Keratinocyte (primary cell): ENCODE results near the gene MYADML2.

Source experiments
- CTCF ChIP-seq, 3 experiments: IDR thresholded peaks in 1 of 3; conservative IDR thresholded peaks in 1 of 3; optimal IDR thresholded peaks in 1 of 3; 2 replicates in 2 of 3; 3 replicates in 1 of 3; pipeline versions ENCODE3 to v1.5.1; 2011; ENCODE audit warnings: low read length in 3 of 3, mild to moderate bottlenecking in 3 of 3, moderate library complexity in 2 of 3, control low read depth in 1 of 3, inconsistent platforms in 1 of 3; ENCODE audit not compliant: insufficient read depth in 2 of 3; ENCODE audit errors: extremely low read depth in 1 of 3
- EZH2 ChIP-seq: IDR thresholded peaks from one replicate; pipeline ENCODE4 v1.6.1; 2012; ENCODE audit warnings: inconsistent platforms, mild to moderate bottlenecking, low read length, moderate library complexity

GRCh38 chr17:81952792-81953228 lies 5.8 kb upstream of the MYADML2 start:
- TF ChIP-seq CTCF (optimal IDR thresholded peaks at IDR 0.05 in 1 of 3, IDR thresholded peaks at IDR 0.05 in 1 of 3, conservative IDR thresholded peaks at IDR 0.05 in 1 of 3; ENCODE audit: extremely low read depth in 1 of 3, insufficient read depth in 2 of 3, low read length in 3 of 3) (no peak), EZH2 (no peak)
